ENCODE results near the gene PAFAH1B2. TPM values are rescaled to one million over a fixed set of nuclear protein-coding genes. Genes with fewer than 3 reads are reported as not detected.
"Not testable (repeated sequence)": the region's sequence is repeated elsewhere in the genome, so short reads cannot be mapped to it uniquely, and the experiment has no call there.

The PAFAH1B2 gene
- polyA plus RNA-seq, 6 donors from 2014 or later: 18.0 to 23.3 (median 20.9) TPM

DNA sequence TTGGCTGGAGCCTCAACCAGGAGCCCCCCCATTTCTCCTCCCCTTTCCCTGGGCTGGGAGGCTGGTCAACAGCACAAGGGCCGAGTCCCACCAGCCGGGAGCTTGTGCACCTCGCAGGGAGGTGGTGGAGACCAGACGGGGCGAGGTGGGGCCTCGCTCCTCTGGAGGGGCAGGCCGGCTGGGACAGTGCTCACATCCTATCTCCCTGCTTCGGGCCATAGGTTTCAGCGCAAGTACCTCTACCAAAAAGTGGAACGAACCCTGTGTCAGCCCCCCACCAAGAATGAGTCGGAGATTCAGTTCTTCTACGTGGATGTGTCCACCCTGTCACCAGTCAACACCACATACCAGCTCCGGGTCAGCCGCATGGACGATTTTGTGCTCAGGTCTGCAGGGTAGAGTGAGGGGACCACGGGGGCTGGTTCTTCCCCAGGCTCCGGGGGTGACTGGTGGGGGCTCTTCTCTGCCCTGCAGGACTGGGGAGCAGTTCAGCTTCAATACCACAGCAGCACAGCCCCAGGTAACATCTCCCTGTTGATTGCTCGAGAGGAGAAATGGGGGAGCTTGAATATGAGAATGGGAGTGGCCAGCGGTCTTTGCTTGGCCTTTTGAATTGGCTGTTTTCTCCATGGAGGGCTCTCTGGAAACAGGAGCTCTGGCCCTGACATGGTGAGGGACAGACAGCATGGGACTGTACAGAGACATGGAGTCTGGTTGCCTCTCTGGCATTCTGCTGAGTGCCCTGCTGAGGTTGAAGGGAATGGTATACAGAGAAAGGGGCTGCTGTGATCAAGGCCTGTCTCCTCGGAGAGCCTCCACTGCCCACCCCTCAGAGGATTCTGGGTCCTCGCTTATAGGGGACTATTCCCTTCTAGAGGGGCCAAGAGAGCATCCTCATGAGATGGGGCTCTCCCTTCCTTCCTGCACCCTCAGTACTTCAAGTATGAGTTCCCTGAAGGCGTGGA, 37.8 kb downstream of the PAFAH1B2 start:
- H3K27me3 Mint-ChIP-seq: no peaks in the 10 kb centered on the region
- peaks cover 42 to 78% (median 69%) of the 10 kb centered on the region in 3 donors for H3K4me1 Mint-ChIP-seq
- H3K36me3 Mint-ChIP-seq: peaks cover 0 to 8% of the 10 kb centered on the region in 2 donors
- H3K27ac Mint-ChIP-seq: peak overlapping the region in 2 of 6 donors; percentile 84 to 96
- peak overlapping the region in 5 of 8 donors; percentile 50 to 100 (median 95) for H3K4me3 Mint-ChIP-seq
- H3K9me3 Mint-ChIP-seq: no peaks in the 10 kb centered on the region
- DNase-seq (no peak), ATAC-seq (ENCODE audit: low read depth in 2 of 2) (no peak)

DNA sequence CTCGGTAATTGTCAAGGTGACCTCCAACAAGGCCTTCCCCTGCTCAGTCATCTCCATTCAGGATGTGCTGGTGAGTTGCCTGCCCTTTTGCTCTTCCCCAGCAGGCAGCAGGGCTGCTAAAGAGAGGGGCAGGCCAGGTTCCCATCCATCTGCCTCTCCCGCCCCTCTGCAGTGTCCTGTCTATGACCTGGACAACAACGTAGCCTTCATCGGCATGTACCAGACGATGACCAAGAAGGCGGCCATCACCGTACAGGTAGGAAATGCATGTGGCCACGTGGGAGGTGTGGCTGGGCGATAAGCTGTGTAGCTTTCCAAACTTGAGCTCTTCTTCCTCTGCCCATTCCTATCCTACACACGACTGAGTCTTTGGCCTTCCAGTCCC, 38.5 kb downstream of the PAFAH1B2 start:
- Mint-ChIP-seq H3K27me3 (no peaks in the 10 kb centered on the region), H3K27ac (no peak overlapping the region), H3K9me3 (no peaks in the 10 kb centered on the region), H3K4me3 (peak overlapping the region in 3 of 8 donors; percentile 36 to 64 (median 62)), H3K36me3 (peaks cover 1 to 8% of the 10 kb centered on the region in 2 donors), H3K4me1 (peaks cover 49 to 85% (median 75%) of the 10 kb centered on the region in 3 donors)
- DNase-seq (no peak), ATAC-seq (ENCODE audit: low read depth in 2 of 2) (no peak)

DNA sequence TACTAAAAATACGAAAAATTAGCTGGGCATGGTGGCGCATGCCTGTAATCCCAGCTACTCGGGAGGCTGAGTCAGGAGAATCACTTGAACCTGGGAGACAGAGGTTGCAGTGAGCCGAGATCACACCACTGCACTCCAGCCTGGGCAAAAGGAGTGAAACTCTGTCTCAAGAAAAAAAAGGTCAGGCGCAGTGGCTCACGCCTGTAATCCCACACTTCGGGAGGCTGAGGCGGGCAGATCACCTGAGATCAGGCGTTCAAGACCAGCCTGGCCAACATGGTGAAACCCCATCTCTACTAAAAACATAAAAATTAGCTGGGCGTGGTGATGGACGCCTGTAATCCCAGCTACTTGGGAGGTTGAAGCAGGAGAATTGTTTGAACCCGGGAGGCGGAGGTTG, 39.1 kb downstream of the PAFAH1B2 start:
- H3K27me3 Mint-ChIP-seq; H3K9me3 Mint-ChIP-seq; DNase-seq; H3K36me3 Mint-ChIP-seq; ATAC-seq (ENCODE audit: low read depth in 2 of 2): not testable (repeated sequence)
- H3K4me3 Mint-ChIP-seq: peak overlapping the region in 3 of 8 donors; percentile 36 to 64 (median 50)
- H3K27ac Mint-ChIP-seq: peak overlapping the region in 2 of 6 donors; percentile 15 to 19
- H3K4me1 Mint-ChIP-seq: peaks cover 45 to 87% (median 75%) of the 10 kb centered on the region in 3 donors

DNA sequence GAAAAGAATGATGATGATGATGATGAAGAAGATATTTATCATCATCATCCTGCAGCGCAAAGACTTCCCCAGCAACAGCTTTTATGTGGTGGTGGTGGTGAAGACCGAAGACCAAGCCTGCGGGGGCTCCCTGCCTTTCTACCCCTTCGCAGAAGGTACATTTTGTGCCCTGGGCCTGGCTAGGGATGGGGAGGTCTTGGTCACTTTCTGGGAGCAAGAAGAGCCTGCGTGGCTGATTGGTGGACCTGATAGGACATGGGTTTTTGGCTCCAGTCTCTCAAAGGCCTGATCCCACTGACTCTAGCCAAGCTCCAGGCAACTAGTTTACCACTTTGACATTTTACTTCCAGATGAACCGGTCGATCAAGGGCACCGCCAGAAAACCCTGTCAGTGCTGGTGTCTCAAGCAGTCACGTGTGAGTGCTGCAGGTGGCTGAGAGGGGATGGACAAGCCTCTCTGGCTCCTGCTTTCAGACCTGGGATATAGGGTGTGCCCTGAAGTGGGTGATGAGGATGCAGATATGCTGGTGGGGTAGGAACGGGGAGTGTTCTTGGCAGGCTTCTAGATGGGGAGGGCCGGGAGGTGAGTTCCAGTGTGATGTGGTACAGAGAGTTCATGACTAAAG, 39.8 kb downstream of the PAFAH1B2 start:
- Mint-ChIP-seq H3K9me3 (no peaks in the 10 kb centered on the region), H3K27me3 (no peaks in the 10 kb centered on the region), H3K36me3 (peaks cover 5 to 8% of the 10 kb centered on the region in 2 donors), H3K27ac (peak overlapping the region in 4 of 6 donors; percentile 15 to 97 (median 70)), H3K4me1 (peaks cover 50 to 89% (median 77%) of the 10 kb centered on the region in 3 donors), H3K4me3 (peak overlapping the region in 2 of 8 donors; percentile 64 to 66)
- DNase-seq (no peak), ATAC-seq (ENCODE audit: low read depth in 2 of 2) (no peak)

DNA sequence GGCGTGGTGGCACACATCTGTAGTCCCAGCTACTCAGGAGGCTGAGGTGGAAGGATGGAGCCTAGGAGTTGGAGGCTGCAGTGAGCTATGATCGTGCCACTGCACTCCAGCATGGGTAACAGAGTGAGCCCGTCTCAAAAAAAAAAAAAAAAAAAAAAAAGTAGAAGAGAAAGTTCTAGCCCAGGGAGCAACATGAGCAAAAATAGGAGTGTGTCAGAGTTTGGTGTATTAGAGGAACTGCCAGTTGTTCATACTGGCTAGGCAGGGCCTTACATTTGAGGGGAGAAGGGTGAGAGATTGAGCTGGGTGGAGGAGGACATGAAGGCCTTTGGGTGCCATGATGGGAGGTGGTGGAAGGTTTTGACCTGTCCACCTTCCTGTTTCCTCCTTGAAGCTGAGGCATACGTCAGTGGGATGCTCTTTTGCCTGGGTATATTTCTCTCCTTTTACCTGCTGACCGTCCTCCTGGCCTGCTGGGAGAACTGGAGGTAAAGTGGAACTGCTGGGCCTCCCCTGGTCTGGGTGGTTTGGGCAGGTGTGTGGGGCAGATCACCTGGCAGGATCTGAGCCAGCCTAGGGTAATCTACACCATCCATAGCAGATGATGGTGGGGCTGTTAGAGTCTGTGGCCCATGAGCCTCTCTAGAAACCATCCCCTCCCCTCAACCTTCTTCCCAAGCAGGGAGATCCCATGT, 41.8 kb downstream of the PAFAH1B2 start:
- DNase-seq: no peak
- Mint-ChIP-seq H3K27ac (peak overlapping the region; percentile 89 to 97 (median 95)), H3K36me3 (peaks cover 5 to 12% of the 10 kb centered on the region in 2 donors), H3K27me3 (no peaks in the 10 kb centered on the region), H3K9me3 (no peaks in the 10 kb centered on the region), H3K4me3 (peak overlapping the region in 7 of 8 donors; percentile 62 to 93 (median 82)), H3K4me1 (peaks cover 53 to 95% (median 79%) of the 10 kb centered on the region in 3 donors)
- peak; percentile 44 to 50 for ATAC-seq (ENCODE audit: low read depth in 2 of 2)

DNA sequence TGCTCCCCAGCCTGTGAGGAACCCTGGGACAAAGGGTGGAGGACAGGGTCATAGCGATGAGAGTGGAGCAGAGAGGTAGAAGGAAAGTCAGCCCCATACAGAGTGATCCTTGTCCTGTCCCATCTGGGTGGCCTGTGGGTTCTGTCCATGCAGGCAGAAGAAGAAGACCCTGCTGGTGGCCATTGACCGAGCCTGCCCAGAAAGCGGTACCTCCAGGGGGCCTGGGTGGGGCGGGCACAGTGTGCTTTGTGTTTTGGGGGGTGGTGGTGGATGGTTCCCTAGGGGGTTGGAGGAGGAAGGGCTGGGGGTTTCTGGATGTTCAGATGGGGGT, 42.3 kb downstream of the PAFAH1B2 start:
- Mint-ChIP-seq H3K4me1 (peaks cover 48 to 94% (median 74%) of the 10 kb centered on the region in 3 donors), H3K36me3 (peaks cover 5 to 12% of the 10 kb centered on the region in 2 donors), H3K9me3 (no peaks in the 10 kb centered on the region), H3K4me3 (peak overlapping the region in 7 of 8 donors; percentile 62 to 93 (median 82)), H3K27ac (peak overlapping the region; percentile 29 to 97 (median 95)), H3K27me3 (no peaks in the 10 kb centered on the region)
- DNase-seq: no peak
- no peak for ATAC-seq (ENCODE audit: low read depth in 2 of 2)

DNA sequence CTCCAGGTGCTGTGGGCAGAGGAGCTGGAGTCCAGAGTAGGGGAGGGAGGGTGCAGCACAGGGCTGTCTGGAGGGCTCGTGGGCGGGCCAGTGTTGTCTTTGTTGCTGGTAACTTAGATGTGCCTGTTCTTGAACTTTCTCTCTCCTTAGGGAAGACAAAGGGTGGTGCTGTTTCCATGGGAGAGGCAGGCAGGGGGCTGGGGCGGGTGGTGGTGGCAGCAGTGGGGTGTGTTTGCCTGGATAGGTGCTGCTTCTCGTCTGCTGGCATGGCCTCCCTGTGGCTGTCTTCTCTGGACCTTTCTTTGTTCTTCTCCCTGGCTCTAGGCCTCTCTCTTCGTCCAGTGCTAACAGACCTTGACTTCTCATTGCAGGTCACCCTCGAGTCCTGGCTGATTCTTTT, 42.9 kb downstream of the PAFAH1B2 start:
- no peak for DNase-seq
- peak overlapping the region in 7 of 8 donors; percentile 62 to 93 (median 82) for H3K4me3 Mint-ChIP-seq
- H3K9me3 Mint-ChIP-seq: no peaks in the 10 kb centered on the region
- peak overlapping the region; percentile 85 to 97 (median 95) for H3K27ac Mint-ChIP-seq
- no peaks in the 10 kb centered on the region for H3K27me3 Mint-ChIP-seq
- peaks cover 48 to 93% (median 71%) of the 10 kb centered on the region in 3 donors for H3K4me1 Mint-ChIP-seq
- peaks cover 5 to 12% of the 10 kb centered on the region in 2 donors for H3K36me3 Mint-ChIP-seq
- ATAC-seq (ENCODE audit: low read depth in 2 of 2): no peak

DNA sequence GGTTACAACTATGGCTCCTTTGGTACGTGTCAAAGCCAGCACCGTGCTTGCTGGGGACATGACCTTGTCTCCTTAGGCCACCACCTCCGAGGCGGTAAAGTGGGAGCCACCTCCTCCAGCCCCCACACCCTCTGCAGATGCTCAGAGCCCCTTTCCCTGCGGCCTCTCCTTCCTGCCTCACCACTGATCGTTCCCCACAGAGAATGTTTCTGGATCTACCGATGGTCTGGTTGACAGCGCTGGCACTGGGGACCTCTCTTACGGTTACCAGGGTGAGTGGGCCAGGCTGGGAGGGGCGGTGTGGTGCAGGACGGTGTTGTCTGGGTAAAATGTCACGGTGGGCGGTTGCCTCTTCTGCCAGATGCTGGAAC, 43.3 kb downstream of the PAFAH1B2 start:
- peak overlapping the region in 7 of 8 donors; percentile 62 to 93 (median 82) for H3K4me3 Mint-ChIP-seq
- H3K36me3 Mint-ChIP-seq: peaks cover 5 to 12% of the 10 kb centered on the region in 2 donors
- no peaks in the 10 kb centered on the region for H3K27me3 Mint-ChIP-seq
- DNase-seq (no peak), ATAC-seq (ENCODE audit: low read depth in 2 of 2) (no peak)
- H3K4me1 Mint-ChIP-seq: peaks cover 48 to 89% (median 73%) of the 10 kb centered on the region in 3 donors
- H3K27ac Mint-ChIP-seq: peak overlapping the region; percentile 85 to 97 (median 95)
- H3K9me3 Mint-ChIP-seq: no peaks in the 10 kb centered on the region

DNA sequence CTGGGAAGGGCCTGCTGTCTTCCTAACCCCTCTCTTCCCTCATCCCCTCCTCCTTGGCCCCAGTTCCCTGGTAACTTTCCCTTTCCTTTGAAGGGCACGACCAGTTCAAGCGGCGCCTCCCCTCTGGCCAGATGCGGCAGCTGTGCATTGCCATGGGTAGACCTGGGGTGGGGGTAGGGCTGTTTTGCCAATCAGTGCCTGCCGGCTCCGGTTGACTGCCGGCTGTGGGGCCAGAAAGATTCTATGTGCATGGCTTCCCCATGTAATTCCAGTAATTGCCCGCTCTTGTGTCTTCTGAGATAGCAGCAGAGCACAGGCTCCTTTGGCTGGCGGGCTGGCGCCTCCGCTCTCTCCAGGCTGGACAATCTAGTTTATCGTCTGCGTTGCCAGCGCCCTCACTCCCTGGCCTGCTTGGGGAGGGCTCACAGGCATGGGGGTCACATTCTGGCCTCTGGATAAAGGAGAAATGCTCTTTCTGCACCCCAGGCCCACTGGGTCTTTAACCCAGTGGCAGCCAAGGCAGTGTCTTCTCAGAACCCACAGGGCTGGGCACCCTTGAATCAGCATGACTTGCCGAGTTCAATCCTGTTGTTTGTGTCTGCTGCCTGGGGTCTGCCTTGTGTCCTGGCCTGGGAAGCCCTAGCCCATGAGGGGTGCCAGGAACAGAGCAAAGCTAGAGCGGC, 43.9 kb downstream of the PAFAH1B2 start:
- DNase-seq (no peak), ATAC-seq (ENCODE audit: low read depth in 2 of 2) (no peak)
- Mint-ChIP-seq H3K9me3 (no peaks in the 10 kb centered on the region), H3K36me3 (peaks cover 5 to 14% of the 10 kb centered on the region in 2 donors), H3K27ac (peak overlapping the region; percentile 92 to 99 (median 96)), H3K27me3 (no peaks in the 10 kb centered on the region), H3K4me3 (peak overlapping the region in 7 of 8 donors; percentile 62 to 93 (median 82)), H3K4me1 (peaks cover 49 to 85% (median 78%) of the 10 kb centered on the region in 3 donors)

DNA sequence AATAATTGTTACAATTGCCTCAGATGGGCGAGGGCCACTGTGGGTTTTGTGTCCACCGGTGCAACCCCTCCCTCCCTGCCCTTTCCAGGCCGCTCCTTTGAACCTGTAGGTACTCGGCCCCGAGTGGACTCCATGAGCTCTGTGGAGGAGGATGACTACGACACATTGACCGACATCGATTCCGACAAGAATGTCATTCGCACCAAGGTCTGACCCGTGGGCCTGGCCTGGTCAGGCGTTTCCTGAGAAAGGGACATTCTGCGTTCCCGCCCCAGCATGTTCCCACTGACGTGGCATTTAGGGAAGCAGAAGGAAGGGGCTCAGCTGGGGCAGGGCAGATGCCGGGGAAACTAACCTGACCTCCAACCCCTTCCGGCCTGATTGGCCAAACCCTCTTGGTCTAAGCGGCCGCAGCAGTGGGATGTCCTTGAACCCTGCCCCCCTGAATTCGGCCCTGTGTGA, 44.6 kb downstream of the PAFAH1B2 start:
- H3K36me3 Mint-ChIP-seq: peaks cover 5 to 15% of the 10 kb centered on the region in 2 donors
- H3K4me3 Mint-ChIP-seq: peak overlapping the region; percentile 62 to 94 (median 82)
- ATAC-seq (ENCODE audit: low read depth in 2 of 2) (no peak), DNase-seq (no peak)
- H3K27ac Mint-ChIP-seq: peak overlapping the region; percentile 94 to 99 (median 98)
- no peaks in the 10 kb centered on the region for H3K27me3 Mint-ChIP-seq
- H3K4me1 Mint-ChIP-seq: peaks cover 52 to 83% (median 83%) of the 10 kb centered on the region in 3 donors
- H3K9me3 Mint-ChIP-seq: no peaks in the 10 kb centered on the region

DNA sequence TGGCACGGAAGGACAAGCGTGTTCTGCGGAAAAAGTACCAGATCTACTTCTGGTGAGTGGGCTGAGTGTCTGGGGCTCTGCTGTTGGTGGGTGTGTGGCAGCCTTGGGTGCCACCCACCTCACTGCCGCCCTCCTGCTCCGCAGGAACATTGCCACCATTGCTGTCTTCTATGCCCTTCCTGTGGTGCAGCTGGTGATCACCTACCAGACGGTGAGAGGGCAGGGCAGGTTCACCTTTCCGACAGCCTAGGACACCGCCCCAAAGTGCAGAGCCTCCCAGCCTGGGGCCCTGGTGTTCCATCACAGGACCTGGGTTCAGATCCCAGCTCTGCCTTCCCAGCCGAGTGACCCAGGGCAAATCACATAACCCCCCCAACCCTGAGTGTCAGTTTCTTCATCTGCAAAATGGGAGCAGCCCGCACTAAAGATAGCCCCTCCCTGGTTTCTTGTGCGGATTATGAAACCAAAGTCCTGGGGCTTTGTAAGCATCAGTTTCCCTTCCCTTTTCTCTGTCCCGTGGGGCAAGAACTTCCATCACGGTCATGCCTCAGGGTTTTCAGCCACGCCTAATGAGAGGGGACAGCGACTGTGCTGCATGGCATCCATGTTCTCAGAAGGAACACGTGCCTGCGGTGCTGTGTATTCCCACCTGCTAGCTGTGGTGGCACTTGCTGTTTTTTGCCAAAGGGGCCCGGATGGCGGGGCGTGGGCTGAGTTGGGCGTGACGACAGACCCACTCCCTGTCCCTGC, 45.3 kb downstream of the PAFAH1B2 start:
- DNase-seq: peak; percentile 91
- H3K27ac Mint-ChIP-seq: peak overlapping the region; percentile 94 to 99 (median 98)

More for the DNA sequence above, 45.3 kb downstream of the PAFAH1B2 start:
- Mint-ChIP-seq H3K27me3 (no peaks in the 10 kb centered on the region), H3K36me3 (peaks cover 5 to 9% of the 10 kb centered on the region in 2 donors), H3K4me1 (peaks cover 48 to 78% (median 76%) of the 10 kb centered on the region in 3 donors), H3K4me3 (peak overlapping the region; percentile 62 to 94 (median 82)), H3K9me3 (no peaks in the 10 kb centered on the region)
- peak; percentile 90 to 92 for ATAC-seq (ENCODE audit: low read depth in 2 of 2)

All from naive B cell (primary cell).